ENCODE results near the gene DHCR7. TPM values are rescaled to one million over a fixed set of nuclear protein-coding genes. Genes with fewer than 3 reads are reported as not detected.

DHCR7 gene
- total and polyA plus RNA-seq, 2 donors (not counting 1 experiment from before 2014, with no cell fraction given): 90.8 to 148 TPM

- H3K27ac ChIP-seq (ENCODE audit: insufficient read depth, low read length): no peak overlapping the region
- H3K4me2 ChIP-seq (ENCODE audit: extremely low read depth, insufficient read depth, low read length): no peak overlapping the region
- no peaks in the 10 kb centered on the region for H3K36me3 ChIP-seq (ENCODE audit: control insufficient read depth, insufficient read depth, low read length)
- no peak overlapping the region for H2AFZ ChIP-seq (ENCODE audit: low read length)
- no peak for TF ChIP-seq EZH2 (IDR thresholded peaks at IDR 0.05; ENCODE audit: low read length, missing control alignments)
- TF ChIP-seq, protein P1, sequence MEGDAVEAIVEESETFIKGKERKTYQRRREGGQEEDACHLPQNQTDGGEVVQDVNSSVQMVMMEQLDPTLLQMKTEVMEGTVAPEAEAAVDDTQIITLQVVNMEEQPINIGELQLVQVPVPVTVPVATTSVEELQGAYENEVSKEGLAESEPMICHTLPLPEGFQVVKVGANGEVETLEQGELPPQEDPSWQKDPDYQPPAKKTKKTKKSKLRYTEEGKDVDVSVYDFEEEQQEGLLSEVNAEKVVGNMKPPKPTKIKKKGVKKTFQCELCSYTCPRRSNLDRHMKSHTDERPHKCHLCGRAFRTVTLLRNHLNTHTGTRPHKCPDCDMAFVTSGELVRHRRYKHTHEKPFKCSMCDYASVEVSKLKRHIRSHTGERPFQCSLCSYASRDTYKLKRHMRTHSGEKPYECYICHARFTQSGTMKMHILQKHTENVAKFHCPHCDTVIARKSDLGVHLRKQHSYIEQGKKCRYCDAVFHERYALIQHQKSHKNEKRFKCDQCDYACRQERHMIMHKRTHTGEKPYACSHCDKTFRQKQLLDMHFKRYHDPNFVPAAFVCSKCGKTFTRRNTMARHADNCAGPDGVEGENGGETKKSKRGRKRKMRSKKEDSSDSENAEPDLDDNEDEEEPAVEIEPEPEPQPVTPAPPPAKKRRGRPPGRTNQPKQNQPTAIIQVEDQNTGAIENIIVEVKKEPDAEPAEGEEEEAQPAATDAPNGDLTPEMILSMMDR (conservative IDR thresholded peaks at IDR 0.05 in 1 of 2, IDR thresholded peaks at IDR 0.05 in 1 of 2; ENCODE audit: low read depth in 1 of 2, low read length in 2 of 2): no peak
- H3K27me3 ChIP-seq (ENCODE audit: control insufficient read depth, insufficient read depth, low read length): no peaks in the 10 kb centered on the region
- no peaks in the 10 kb centered on the region for H4K20me1 ChIP-seq (ENCODE audit: control insufficient read depth, extremely low read depth, insufficient read depth, low read length)
- H3K79me2 ChIP-seq (ENCODE audit: control insufficient read depth, insufficient read depth, low read length): no peaks in the 10 kb centered on the region
- H3K9ac ChIP-seq (ENCODE audit: insufficient read depth, low read length): no peak overlapping the region
- no peaks in the 10 kb centered on the region for H3K9me3 ChIP-seq (ENCODE audit: control insufficient read depth, insufficient read depth, low read depth, low read length)
- no peak for DNase-seq (ENCODE audit: low read depth in 2 of 2)
- H3K4me3 ChIP-seq (replicated peaks in 1 of 4; ENCODE audit: control extremely low read depth in 1 of 4, insufficient read depth in 1 of 4, low read depth in 3 of 4, low read length in 4 of 4): no peak overlapping the region
- H3K4me1 ChIP-seq (ENCODE audit: control insufficient read depth, extremely low read depth, insufficient read depth, low read length): no peaks in the 10 kb centered on the region
Measured at GRCh38 chr11:71385091-71385490, 63.1 kb downstream of the DHCR7 start.

DNA sequence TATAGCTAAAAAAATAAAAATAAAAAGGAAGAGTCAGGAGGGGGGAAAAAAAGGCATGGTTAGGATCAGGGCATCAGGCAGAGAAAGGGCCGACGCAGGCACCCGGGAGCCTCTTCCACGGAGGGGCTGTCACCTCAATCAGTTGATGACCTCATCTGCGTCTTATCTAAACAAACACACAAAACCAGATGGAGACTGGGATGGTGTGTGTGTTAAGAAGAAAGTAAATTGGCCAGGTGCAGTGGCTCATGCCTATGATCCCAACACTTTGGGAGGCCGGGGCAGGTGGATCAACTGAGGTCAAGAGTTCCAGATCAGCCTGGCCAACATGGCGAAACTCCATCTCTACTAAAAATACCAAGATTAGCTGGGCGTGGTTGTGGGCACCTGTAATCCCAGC, 63.6 kb downstream of the DHCR7 start:
- Histone ChIP-seq H4K20me1 (ENCODE audit: control insufficient read depth, extremely low read depth, insufficient read depth, low read length) (no peaks in the 10 kb centered on the region), H3K9ac (ENCODE audit: insufficient read depth, low read length) (no peak overlapping the region), H3K4me1 (ENCODE audit: control insufficient read depth, extremely low read depth, insufficient read depth, low read length) (no peaks in the 10 kb centered on the region), H2AFZ (ENCODE audit: low read length) (no peak overlapping the region), H3K9me3 (ENCODE audit: control insufficient read depth, insufficient read depth, low read depth, low read length) (no peaks in the 10 kb centered on the region), H3K4me3 (replicated peaks in 1 of 4; ENCODE audit: control extremely low read depth in 1 of 4, insufficient read depth in 1 of 4, low read depth in 3 of 4, low read length in 4 of 4) (no peak overlapping the region), H3K36me3 (ENCODE audit: control insufficient read depth, insufficient read depth, low read length) (no peaks in the 10 kb centered on the region), H3K27ac (ENCODE audit: insufficient read depth, low read length) (no peak overlapping the region), H3K4me2 (ENCODE audit: extremely low read depth, insufficient read depth, low read length) (no peak overlapping the region), H3K79me2 (ENCODE audit: control insufficient read depth, insufficient read depth, low read length) (no peaks in the 10 kb centered on the region), H3K27me3 (ENCODE audit: control insufficient read depth, insufficient read depth, low read length) (no peaks in the 10 kb centered on the region)
- TF ChIP-seq, protein P1 (conservative IDR thresholded peaks at IDR 0.05 in 1 of 2, IDR thresholded peaks at IDR 0.05 in 1 of 2; ENCODE audit: low read depth in 1 of 2, low read length in 2 of 2): no peak
- no peak for TF ChIP-seq EZH2 (IDR thresholded peaks at IDR 0.05; ENCODE audit: low read length, missing control alignments)
- no peak for DNase-seq (ENCODE audit: low read depth in 2 of 2)

Other genes with a start within 250 kb of the DHCR7 start
- gene SHANK2, start 195.8 kb downstream of the DHCR7 start, total RNA-seq: 1.3 and 11.6 TPM in 2 replicates
- 3.2 and 4.6 TPM in 2 replicates for gene SHANK2, start 195.8 kb downstream of the DHCR7 start, polyA plus RNA-seq
- 81.7 and 84.5 TPM in 2 replicates for gene NADSYN1, start 4.8 kb upstream of the DHCR7 start, total RNA-seq
- 22.0 and 23.1 TPM in 2 replicates for gene NADSYN1, start 4.8 kb upstream of the DHCR7 start, polyA plus RNA-seq
- under 0.01 and 0.17 TPM in 2 replicates for gene KRTAP5-7, start 78.9 kb upstream of the DHCR7 start, total RNA-seq
- gene KRTAP5-7, start 78.9 kb upstream of the DHCR7 start, polyA plus RNA-seq: not detected in 2 replicates
- not detected in 2 replicates for gene KRTAP5-8, start 89.6 kb upstream of the DHCR7 start, total RNA-seq
- not detected in 2 replicates for gene KRTAP5-8, start 89.6 kb upstream of the DHCR7 start, polyA plus RNA-seq
- not detected in 2 replicates for gene KRTAP5-9, start 100.0 kb upstream of the DHCR7 start, total RNA-seq
- gene KRTAP5-9, start 100.0 kb upstream of the DHCR7 start, polyA plus RNA-seq: not detected in 2 replicates
- gene KRTAP5-10, start 117.2 kb upstream of the DHCR7 start, total RNA-seq: not detected in 2 replicates
- gene KRTAP5-10, start 117.2 kb upstream of the DHCR7 start, polyA plus RNA-seq: not detected in 2 replicates
- not detected in 2 replicates for gene KRTAP5-11, start 134.5 kb upstream of the DHCR7 start, total RNA-seq
- not detected in 2 replicates for gene KRTAP5-11, start 134.5 kb upstream of the DHCR7 start, polyA plus RNA-seq

Measured in fibroblast of lung (primary cell).